NCI-H345 (cell line): Measurements from ENCODE around the gene UGT2B11.
"Not testable (repeated sequence)": the region's sequence is repeated elsewhere in the genome, so short reads cannot be mapped to it uniquely, and the experiment has no call there.

Source experiments
- DNase-seq: peaks from one replicate; lab custom pipeline; 2025; lab: John Stamatoyannopoulos, UW

Gene UGT2B11

GRCh38 chr4:69169171-69169570 is 45.4 kb downstream of the UGT2B11 start:
- DNase-seq, result not testable (repeated sequence)

GRCh38 chr4:69167300-69167699 is 47.2 kb downstream of the UGT2B11 start:
- DNase-seq, result no peak

DNA sequence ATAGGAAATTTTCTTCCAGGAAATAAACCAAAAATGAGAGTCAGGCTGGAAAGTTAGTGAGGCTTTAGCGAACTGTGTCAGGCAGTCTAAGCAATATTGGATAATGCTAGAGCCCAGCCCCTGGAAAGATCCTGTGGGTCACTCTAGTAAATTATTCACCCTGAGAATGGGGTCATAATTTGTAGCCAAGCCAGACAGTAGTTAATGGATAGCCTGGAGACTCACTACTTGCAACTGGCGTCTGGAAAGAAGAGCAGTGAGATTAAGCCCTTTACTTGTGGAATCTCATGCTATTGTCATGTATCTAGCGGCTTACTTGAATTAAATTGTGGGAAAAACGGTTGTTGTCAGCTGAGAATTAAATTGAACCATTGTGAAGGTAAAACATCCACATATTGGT is 48.2 kb downstream of the UGT2B11 start:
- not testable (repeated sequence) for DNase-seq

DNA sequence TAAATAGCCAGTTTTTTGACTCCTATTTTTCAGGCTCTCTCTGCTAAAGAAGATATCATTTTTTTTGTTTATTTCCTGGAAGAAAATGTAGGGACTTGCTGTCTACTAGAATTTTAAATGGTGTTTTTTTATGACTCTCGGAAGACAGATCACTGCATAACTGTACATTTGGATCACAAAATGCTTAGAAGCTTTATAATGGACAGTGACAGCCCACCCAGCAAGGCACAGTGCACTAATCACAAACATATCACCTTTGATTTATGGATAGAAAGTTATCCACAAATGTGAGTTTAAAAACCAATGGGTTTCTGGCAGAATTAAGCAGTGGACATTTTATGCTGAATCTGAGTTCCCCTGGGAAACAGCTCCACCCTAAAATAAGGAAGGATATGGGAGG is 48.8 kb downstream of the UGT2B11 start:
- not testable (repeated sequence) for DNase-seq

GRCh38 chr4:69156913-69157312 is 57.6 kb downstream of the UGT2B11 start:
- no peak for DNase-seq

DNA sequence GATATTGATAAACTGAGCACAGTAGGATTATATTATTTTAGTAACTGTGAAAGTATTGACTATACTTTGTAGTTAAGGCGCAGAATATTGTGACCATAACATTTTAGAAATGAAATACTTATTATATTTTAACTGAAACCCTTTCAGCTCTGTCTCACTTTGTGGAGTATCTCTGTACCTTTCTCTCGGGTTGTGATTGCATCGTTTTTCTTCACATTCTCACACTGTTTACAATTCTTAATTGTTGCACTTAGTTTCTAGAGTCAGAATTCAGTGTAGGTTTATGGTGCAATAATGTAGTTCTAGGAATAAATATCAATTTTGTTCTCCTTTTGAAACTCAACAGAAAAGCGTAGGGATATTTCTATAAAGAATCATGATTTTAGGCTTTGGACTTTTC is 60.5 kb downstream of the UGT2B11 start:
- DNase-seq, result no peak
